Measurements from ENCODE around the gene ARPC5L. TPM values are rescaled to one million over a fixed set of nuclear protein-coding genes. Genes with fewer than 3 reads are reported as not detected.

Gene ARPC5L
- total RNA-seq, 1 donor: 14.2 TPM

- no peak overlapping the region for H3K4me3 ChIP-seq (ENCODE audit: low read depth, low read length)
- no peak for DNase-seq (ENCODE audit: low read depth)
- no peak for TF ChIP-seq CTCF (IDR thresholded peaks at IDR 0.05; ENCODE audit: insufficient read depth, low read depth, low read length)
Observed at GRCh38 chr9:124889006-124889405, 27.1 kb downstream of the ARPC5L start.

GRCh38 chr9:124890179-124890578, 28.2 kb downstream of the ARPC5L start:
- no peak for TF ChIP-seq CTCF (IDR thresholded peaks at IDR 0.05; ENCODE audit: insufficient read depth, low read depth, low read length)
- DNase-seq (ENCODE audit: low read depth): no peak
- no peak overlapping the region for H3K4me3 ChIP-seq (ENCODE audit: low read depth, low read length)

- no peak for TF ChIP-seq CTCF (IDR thresholded peaks at IDR 0.05; ENCODE audit: insufficient read depth, low read depth, low read length)
- no peak for DNase-seq (ENCODE audit: low read depth)
- H3K4me3 ChIP-seq (ENCODE audit: low read depth, low read length): no peak overlapping the region
Observed at GRCh38 chr9:124894035-124894740, 32.3 kb downstream of the ARPC5L start.

- no peak overlapping the region for H3K4me3 ChIP-seq (ENCODE audit: low read depth, low read length)
- DNase-seq (ENCODE audit: low read depth): peak; percentile 56
- TF ChIP-seq CTCF (IDR thresholded peaks at IDR 0.05; ENCODE audit: insufficient read depth, low read depth, low read length): peak; percentile 63
Observed at GRCh38 chr9:124894741-124895170, 32.8 kb downstream of the ARPC5L start.

GRCh38 chr9:124897570-124898460, 35.9 kb downstream of the ARPC5L start:
- H3K4me3 ChIP-seq (ENCODE audit: low read depth, low read length): no peak overlapping the region
- DNase-seq (ENCODE audit: low read depth): no peak
- no peak for TF ChIP-seq CTCF (IDR thresholded peaks at IDR 0.05; ENCODE audit: insufficient read depth, low read depth, low read length)

- no peak for DNase-seq (ENCODE audit: low read depth)
- no peak for TF ChIP-seq CTCF (IDR thresholded peaks at IDR 0.05; ENCODE audit: insufficient read depth, low read depth, low read length)
- no peak overlapping the region for H3K4me3 ChIP-seq (ENCODE audit: low read depth, low read length)
Observed at GRCh38 chr9:124899845-124900244, 37.9 kb downstream of the ARPC5L start.
